ENCODE results near the gene PPFIA4.

- no peak for TF ChIP-seq CTCF (conservative IDR thresholded peaks at IDR 0.05; ENCODE audit: low read depth, low read length)
- no peak for TF ChIP-seq EZH2 (IDR thresholded peaks at IDR 0.05; ENCODE audit: low read length, unreplicated experiment)
- no peak for TF ChIP-seq EZH2phosphoT487 (IDR thresholded peaks at IDR 0.05; ENCODE audit: borderline replicate concordance, low read length)
Measured at GRCh38 chr1:203085528-203086406, 59.5 kb downstream of the PPFIA4 start, which contains the start of gene MYOG.

Measured in PC-3 (cell line).